LHCN-M2 (cell line): Measurements from ENCODE around the gene WBP1. TPM values are rescaled to one million over a fixed set of nuclear protein-coding genes. Genes with fewer than 3 reads are reported as not detected.
"Not testable (repeated sequence)": the region's sequence is repeated elsewhere in the genome, so short reads cannot be mapped to it uniquely, and the experiment has no call there.

Experiments used
- DNase-seq: peaks from one replicate; pipeline ENCODE4 v3.0.0-alpha.2; 2012; ENCODE audit warnings: low read depth
- polyA plus RNA-seq: library from polyadenylated mRNA; unstranded; fragments of >200 nt; gene quantifications from one replicate; pipeline ENCODE4 v1.2.1, GENCODE V29; 2012; ENCODE audit warnings: missing spikeins
- total RNA-seq: library from RNA; depleted of rRNA; stranded (reverse); fragments of >200 nt; gene quantifications from 2 replicates; pipeline ENCODE4 v1.2.3, GENCODE V29; 2014; rRNA removed

The WBP1 gene
- total RNA-seq = 58.6 and 65.4 TPM in 2 replicates
- polyA plus RNA-seq = 110 TPM

- peak; percentile 100 for DNase-seq
Measured at GRCh38 chr2:74458132-74458937, at the start of gene WBP1. Gene WBP1 (plus strand): TSS chr2:74458438. CDS start chr2:74458603, 165 bp downstream.

DNA sequence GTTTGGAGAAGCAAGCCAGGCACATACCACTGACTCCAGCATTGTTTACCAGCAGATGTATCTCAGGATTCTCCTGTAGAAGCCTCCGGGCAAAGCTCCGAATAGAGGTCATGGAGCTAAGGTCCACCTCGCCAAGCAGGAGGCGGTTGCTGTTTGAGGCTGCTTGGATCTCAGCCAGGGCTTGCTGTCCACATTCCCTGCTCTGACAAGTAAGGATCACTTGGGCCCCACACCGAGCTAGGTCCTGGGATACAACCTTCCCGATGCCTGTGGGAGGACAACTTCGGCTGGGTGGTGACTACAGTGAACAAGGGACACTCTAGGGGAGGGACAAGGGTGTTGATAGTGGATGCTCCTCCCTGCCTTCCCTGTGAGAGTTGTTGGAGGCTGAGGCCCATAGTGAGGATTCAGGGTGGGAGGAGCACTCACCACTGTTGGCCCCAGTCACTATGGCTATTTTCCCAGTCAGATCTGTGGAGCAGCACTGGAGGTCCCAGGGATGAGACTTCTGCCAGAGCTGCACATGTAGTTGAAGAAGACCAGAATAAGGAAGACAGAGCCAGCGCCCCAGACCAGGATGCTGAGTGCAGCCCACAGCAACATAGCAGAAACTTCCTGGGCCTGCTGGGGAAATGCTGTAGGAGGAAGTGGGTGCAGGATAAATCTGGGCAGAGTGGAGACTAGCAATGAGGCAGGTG, 45.1 kb upstream of the WBP1 start:
- DNase-seq = no peak

DNA sequence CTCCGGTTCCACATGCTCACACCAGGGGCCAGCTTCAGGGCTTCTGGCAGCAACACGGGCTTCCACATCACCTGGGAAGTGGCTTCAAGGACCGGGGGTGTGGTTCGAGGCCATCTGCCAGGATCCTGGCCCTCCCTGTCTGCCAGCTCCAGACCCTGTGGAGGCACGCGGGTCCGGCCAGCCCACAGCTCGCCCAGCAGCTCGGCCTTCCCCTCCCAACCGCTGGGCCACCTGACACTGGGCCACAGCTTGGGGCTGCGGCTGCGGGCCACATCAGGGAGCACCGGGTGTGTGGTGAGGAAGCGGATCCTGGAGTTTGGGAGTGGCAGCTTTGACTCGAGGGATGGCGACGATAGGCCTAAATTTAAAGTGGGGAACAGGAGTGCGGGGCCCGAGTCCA, 43.8 kb upstream of the WBP1 start:
- no peak for DNase-seq

GRCh38 chr2:74414881-74415761, 43.1 kb upstream of the WBP1 start:
- DNase-seq = peak; percentile 8

- DNase-seq = no peak
Measured at GRCh38 chr2:74415762-74416395, 42.4 kb upstream of the WBP1 start.

DNA sequence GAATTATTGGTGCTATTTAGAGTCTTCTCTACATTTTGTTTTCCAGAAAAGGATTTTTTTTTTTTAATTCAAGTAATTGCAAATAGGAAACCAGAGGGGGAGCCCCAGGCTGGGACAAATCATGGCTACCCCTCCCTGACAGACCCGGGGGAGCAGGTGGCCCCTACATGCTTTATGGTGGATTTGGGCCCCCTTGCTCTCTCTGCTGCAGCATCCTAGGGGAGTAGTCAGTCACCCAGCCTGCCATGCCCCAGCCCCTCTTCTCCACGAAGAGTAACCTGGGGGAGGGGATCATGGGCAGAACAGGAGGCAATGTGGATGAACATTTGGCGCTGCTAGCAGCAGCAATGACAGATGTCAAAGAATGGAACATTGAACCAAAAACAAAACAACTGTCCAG, 41.5 kb upstream of the WBP1 start:
- peak; percentile 10 for DNase-seq

DNA sequence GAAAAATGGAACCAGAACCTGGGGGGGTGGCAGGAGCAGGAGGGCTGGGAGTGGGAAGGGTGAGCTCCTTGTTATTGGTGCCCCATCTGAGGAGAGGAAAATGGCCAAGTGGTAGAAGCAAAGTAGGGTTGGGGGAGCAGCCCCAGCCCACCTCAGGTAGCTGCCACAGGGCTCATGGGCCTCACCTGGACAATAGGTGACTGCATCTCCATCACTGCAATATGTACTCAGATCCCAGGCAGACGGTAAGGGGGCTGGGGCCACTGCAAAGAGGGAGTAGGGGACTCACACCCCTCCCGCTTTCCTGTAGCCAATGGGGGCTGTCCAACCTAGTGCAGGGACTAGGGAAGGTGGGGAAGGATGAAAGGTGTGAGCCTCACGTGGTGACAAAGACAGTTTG, 41.0 kb upstream of the WBP1 start:
- no peak for DNase-seq

DNA sequence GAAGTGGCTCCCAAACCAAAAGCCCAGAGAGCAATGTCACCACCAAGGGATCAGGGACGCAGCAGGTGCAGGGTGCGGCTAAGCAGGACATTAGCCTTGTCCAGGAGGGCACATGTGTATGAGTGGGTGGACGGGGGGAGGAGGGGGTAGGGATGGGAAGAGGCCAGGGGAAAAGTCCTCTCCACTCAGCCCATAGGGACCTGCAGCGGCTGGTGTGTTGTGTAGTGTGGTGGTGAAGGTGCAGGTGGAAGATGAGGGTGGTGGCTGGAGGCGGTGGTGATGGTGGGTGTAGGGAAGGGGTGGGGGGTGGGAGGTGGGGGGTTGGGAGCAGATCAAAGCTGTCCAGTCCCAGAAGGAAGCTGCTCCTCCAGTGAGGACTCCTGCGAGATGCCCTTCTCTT, 40.5 kb upstream of the WBP1 start:
- no peak for DNase-seq

DNA sequence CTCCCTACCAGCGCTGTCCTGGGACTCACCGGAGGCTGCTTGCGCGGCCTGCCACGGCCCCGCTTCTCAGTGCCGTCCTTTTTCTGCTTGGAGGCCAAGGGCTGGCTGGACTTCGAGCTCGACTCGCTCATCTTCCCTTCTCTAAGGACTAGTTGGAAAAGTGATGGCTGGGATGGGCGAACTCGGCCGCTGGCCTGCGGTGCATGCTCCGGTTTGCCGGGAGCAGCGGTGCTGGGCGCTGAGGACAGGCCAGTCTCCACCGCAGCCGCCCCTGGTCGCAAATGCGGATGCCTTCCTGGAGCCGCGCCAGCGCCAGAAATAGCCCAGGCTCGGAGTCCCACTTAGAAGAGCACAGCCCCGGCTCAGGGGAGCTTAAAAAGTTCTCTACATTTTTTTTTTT, 39.9 kb upstream of the WBP1 start:
- DNase-seq = no peak

DNA sequence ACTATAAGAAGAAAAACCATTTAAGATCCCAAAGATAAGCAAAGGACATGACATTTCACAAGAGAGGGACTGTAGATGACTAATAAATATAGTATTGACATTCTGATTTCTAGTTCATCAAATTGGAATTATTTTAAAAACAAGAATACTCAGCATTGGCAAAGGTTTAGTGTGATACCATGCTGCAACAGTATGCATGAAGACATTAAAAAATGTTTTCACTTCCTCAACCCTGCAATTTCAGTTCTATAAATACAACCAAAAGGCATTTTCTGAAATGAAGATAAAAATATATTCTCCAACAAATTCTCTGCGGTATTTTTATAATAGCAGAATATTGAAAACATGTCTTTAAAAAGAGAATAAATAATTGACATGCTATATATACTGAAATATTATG, 38.9 kb upstream of the WBP1 start:
- DNase-seq = no peak

- no peak for DNase-seq
Measured at GRCh38 chr2:74420006-74420405, 38.2 kb upstream of the WBP1 start.

DNA sequence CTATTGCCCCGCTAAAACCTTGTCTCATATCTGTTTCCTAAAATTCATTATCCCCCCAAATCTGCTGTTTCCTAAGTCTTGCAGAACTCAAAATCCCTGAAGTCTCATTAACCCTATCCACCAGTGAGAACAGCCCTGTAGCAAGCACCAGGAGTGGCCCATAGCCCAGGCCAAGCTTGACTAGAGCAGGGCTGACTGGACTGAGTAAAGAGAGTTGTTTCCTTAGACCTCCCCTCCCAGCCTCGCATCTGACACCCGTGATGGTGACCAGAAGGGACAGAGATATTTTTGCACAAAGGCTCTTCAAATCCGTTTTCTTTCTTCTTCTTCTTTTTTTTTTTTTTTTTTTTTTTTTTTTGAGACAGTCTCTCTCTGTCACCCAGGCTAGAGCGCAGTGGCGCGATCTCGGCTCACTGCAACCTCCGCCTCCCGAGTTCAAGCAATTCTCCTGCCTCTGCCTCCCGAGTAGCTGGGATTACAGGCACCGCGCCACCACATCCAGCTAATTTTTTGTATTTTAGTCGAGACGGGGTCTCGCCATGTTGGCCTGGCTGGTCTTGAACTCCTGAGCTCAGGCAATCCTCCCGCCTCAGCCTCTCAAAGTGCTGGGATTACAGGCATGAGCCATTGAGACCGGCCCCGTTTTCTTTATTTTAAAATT, 37.7 kb upstream of the WBP1 start:
- not testable (repeated sequence) for DNase-seq

GRCh38 chr2:74421221-74421870, 36.9 kb upstream of the WBP1 start, which contains the start of the genes C2orf81 and WDR54:
Gene C2orf81 (minus strand): TSS chr2:74421619. CDS start chr2:74421560, 59 bp downstream.
Gene WDR54 (plus strand): TSS chr2:74421730. CDS start chr2:74422154, 424 bp downstream.
- peak; percentile 84 for DNase-seq

DNA sequence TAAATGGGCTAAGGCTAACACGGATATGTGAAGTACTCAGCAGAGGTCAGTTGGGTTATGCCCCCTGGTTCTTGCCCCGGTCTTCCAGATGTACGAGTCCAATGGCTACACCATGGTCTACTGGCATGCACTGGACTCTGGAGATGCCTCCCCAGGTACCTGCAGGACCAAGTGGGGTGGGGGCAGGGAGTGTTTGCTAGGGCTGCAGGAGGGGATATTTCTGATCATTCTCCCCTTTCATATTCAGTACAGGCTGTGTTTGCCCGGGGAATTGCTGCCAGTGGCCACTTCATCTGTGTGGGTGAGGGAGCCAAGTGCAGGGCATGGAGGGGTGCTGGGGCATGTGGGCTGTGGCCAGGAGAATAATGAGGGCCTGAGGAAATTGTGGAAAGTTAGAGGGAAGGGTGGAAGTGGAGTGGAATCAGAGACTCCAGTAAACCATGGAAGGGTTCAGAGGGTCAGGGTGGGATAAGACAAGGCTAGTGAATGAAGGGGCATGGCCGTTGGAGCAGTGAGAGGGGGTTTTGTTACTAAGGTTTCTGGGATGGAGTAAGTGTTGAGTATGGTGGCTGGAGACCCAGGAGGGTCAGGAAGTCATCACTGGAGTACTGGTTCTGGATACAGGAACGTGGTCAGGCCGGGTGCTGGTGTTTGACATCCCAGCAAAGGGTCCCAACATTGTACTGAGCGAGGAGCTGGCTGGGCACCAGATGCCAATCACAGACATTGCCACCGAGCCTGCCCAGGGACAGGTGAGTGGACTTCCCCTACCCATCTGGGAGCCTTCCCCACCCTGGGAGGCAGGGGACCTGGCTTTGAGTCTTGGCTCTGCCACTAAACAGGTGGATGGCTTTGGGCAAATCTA, 34.8 kb upstream of the WBP1 start:
- no peak for DNase-seq

- DNase-seq = peak; percentile 47
Measured at GRCh38 chr2:74424139-74424992, 33.9 kb upstream of the WBP1 start.

DNA sequence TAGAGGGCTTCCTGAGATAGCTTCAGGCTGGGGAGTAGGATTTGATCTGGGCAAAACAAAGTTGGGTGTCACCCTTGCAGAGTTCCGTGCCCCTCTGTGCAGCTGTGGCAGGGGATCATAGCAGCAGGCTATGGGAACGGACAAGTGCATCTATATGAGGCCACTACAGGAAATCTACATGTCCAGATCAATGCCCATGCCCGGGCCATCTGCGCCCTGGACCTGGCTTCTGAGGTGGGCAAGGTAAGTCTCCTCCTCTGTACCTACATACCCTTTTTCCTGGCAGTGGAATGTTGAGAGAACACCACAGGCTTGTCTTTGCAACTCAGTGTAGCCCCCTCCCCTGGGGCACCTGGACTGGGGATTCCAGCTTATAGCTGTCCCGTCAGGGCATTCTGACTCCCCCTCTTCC, 33.2 kb upstream of the WBP1 start:
- no peak for DNase-seq

GRCh38 chr2:74425523-74425922, 32.7 kb upstream of the WBP1 start:
- DNase-seq = peak; percentile 61

DNA sequence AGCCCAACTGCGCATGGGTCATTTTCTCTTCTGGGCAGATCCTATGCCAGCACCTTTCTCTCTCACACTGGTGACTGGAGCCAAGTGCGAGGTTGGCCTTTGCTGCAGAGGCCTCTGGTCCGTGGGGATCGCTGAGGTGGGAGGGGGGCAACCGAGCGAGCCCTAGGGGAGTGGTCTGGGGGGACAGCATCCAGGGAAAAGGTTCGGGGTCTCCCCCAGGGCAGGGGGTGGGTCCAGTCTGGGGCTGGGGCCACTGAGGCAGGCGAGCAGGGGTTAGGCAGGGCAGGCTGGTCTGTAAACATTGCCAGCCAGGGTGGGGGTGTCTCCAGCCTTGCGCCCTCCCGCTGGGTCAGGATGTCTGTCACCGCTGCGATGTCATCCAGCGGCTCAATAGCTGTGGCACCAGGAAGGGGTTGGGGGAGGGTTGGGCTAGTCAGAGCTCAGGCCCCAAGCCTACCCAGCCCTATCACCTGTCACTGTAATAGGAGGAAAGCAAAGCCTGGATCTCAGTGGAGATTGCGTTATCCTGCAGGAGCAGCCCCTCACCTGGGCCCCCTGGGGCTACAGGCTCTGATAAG, 32.0 kb upstream of the WBP1 start:
- no peak for DNase-seq
